Kidney tubule cell (primary cell): ENCODE results near the gene SPRR2A.
"Not testable (repeated sequence)": the region's sequence is repeated elsewhere in the genome, so short reads cannot be mapped to it uniquely, and the experiment has no call there.

Source experiments
- DNase-seq: peaks from one replicate; pipeline ENCODE4 v3.0.0-alpha.2; 2018; ENCODE audit warnings: low spot score

Gene SPRR2A

GRCh38 chr1:153057375-153057774, at the start of gene SPRR2A:
Gene SPRR2A (minus strand): TSS chr1:153057512. CDS start chr1:153056735, 777 bp downstream.
- peak; percentile 3 for DNase-seq

GRCh38 chr1:153100245-153100644, 42.9 kb upstream of the SPRR2A start:
- DNase-seq, result peak; percentile 76

GRCh38 chr1:153099461-153100045, 42.2 kb upstream of the SPRR2A start:
- no peak for DNase-seq

GRCh38 chr1:153095764-153096163, 38.5 kb upstream of the SPRR2A start:
- DNase-seq, result no peak

GRCh38 chr1:153094426-153094825, 37.1 kb upstream of the SPRR2A start, which contains the start of gene SPRR2E:
Gene SPRR2E (minus strand): TSS chr1:153094526. CDS start chr1:153093751, 775 bp downstream.
- DNase-seq, result no peak

- DNase-seq, result no peak
Observed at GRCh38 chr1:153087652-153088051, 30.3 kb upstream of the SPRR2A start.

GRCh38 chr1:153081736-153082135, 24.4 kb upstream of the SPRR2A start:
- DNase-seq, result no peak

- DNase-seq, result no peak
Observed at GRCh38 chr1:153072806-153073726, 15.8 kb upstream of the SPRR2A start.

GRCh38 chr1:153071511-153071910, 14.2 kb upstream of the SPRR2A start, which contains the start of gene SPRR2B:
Gene SPRR2B (minus strand): TSS chr1:153071611. CDS start chr1:153070839, 772 bp downstream.
- no peak for DNase-seq

GRCh38 chr1:153070243-153070642, 12.9 kb upstream of the SPRR2A start:
- no peak for DNase-seq

- DNase-seq, result peak; percentile 66
Observed at GRCh38 chr1:153058826-153059784, 1.8 kb upstream of the SPRR2A start.

GRCh38 chr1:153058154-153058553, 842 bp upstream of the SPRR2A start:
- DNase-seq, result no peak

GRCh38 chr1:153056111-153056510, 1.2 kb downstream of the SPRR2A start:
- DNase-seq, result not testable (repeated sequence)

GRCh38 chr1:153049211-153049610, 8.1 kb downstream of the SPRR2A start:
- DNase-seq, result no peak

GRCh38 chr1:153040950-153041631, 16.2 kb downstream of the SPRR2A start, which contains the start of gene SPRR2D:
Gene SPRR2D (minus strand): TSS chr1:153041120. CDS start chr1:153040346, 774 bp downstream.
- DNase-seq, result no peak

- DNase-seq, result no peak
Observed at GRCh38 chr1:153035211-153035610, 22.1 kb downstream of the SPRR2A start.

- peak; percentile 81 for DNase-seq
Observed at GRCh38 chr1:153032677-153033308, 24.5 kb downstream of the SPRR2A start.

GRCh38 chr1:153032073-153032472, 25.2 kb downstream of the SPRR2A start:
- DNase-seq, result no peak

- peak; percentile 56 for DNase-seq
Observed at GRCh38 chr1:153030895-153031294, 26.4 kb downstream of the SPRR2A start, which contains the start of gene SPRR1B. Gene SPRR1B (plus strand): TSS chr1:153031203. CDS start chr1:153032346, 1,143 bp downstream.

- no peak for DNase-seq
Observed at GRCh38 chr1:153028766-153029165, 28.5 kb downstream of the SPRR2A start.

GRCh38 chr1:153025797-153026196, 31.5 kb downstream of the SPRR2A start:
- no peak for DNase-seq
